ENCODE measurements around the gene B3GLCT.

DNA sequence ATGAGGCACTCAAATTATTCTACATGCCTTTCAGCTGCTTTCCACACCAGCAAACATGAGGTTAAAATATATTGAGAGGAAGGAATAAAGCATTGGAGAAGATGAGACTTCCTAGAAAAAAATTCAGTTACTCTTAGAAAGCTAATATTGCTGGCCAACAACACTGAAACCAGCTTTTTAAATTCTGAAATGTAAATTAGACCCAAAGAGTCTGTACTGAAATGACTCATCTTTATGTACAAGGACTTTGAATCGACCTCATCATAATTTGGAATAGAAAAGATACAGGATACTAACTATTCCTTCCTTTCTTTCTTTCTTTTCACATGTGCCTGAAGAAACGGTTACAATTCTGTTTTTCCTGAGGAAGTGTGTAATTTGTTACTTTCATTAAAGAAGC, 31.6 kb upstream of the B3GLCT start:
- TF ChIP-seq, protein P1, sequence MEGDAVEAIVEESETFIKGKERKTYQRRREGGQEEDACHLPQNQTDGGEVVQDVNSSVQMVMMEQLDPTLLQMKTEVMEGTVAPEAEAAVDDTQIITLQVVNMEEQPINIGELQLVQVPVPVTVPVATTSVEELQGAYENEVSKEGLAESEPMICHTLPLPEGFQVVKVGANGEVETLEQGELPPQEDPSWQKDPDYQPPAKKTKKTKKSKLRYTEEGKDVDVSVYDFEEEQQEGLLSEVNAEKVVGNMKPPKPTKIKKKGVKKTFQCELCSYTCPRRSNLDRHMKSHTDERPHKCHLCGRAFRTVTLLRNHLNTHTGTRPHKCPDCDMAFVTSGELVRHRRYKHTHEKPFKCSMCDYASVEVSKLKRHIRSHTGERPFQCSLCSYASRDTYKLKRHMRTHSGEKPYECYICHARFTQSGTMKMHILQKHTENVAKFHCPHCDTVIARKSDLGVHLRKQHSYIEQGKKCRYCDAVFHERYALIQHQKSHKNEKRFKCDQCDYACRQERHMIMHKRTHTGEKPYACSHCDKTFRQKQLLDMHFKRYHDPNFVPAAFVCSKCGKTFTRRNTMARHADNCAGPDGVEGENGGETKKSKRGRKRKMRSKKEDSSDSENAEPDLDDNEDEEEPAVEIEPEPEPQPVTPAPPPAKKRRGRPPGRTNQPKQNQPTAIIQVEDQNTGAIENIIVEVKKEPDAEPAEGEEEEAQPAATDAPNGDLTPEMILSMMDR (conservative IDR thresholded peaks at IDR 0.05; ENCODE audit: low read depth, low read length), result no peak
- TF ChIP-seq EZH2phosphoT487 (IDR thresholded peaks at IDR 0.05; ENCODE audit: borderline replicate concordance, low read length), result no peak

Measured in PC-3 (cell line).